Measurements from ENCODE around the gene SPRED3.
"Not testable (repeated sequence)": the region's sequence is repeated elsewhere in the genome, so short reads cannot be mapped to it uniquely, and the experiment has no call there.

The SPRED3 gene

DNA sequence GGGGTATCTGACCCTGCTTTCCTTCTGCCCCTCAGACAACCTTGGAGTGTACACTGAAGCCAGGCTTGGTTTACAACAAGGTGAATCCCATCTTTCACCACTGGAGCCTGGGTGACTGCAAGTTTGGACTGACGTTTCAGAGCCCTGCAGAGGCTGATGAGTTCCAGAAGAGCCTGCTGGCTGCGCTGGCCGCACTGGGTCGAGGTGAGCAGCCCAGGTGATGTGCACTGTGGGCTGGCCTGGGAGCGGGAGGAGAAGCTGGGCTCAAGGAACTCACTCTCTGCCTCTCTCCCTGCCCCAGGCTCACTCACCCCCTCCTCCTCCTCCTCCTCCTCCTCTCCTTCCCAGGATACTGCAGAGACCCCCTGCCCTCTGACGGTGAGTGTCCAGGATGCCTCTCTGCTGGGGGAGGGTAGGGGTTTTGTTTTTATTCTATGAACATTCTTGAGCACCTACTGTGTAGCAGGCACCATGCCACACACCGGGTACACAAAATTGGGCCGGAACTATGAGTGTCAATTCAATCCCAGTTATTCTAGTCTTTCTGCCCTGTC is 3.5 kb downstream of the SPRED3 start:
- no peak for DNase-seq (ENCODE audit: low spot score)

DNA sequence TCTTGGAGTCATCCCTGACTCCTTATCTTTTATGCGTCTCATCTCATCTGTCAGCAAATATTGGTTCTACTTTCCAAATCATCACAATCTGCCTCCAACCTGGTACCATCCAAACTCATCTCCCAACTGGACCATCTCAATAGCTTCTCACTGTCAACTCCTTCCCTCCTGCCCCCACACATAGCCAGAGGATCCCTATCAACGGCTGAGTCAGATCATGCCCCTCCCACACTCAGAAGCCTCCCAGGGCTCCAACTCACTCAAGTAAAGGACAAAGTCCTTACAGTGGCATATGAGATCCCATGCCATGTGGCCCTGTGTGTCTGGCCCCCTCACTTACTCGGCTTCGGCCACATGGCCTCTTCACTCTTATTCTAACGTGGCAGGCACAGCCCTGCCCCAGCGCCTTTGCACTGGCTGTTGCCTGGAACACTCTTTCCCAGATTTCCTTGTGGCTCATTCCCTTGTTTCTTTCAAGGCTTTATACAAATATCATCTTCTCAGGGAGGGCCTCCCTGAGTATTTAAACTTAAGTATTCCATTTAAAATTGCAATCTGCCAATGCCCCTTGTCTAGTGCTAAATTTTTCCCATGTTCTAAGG is 4.3 kb downstream of the SPRED3 start:
- DNase-seq (ENCODE audit: low spot score) = no peak

DNA sequence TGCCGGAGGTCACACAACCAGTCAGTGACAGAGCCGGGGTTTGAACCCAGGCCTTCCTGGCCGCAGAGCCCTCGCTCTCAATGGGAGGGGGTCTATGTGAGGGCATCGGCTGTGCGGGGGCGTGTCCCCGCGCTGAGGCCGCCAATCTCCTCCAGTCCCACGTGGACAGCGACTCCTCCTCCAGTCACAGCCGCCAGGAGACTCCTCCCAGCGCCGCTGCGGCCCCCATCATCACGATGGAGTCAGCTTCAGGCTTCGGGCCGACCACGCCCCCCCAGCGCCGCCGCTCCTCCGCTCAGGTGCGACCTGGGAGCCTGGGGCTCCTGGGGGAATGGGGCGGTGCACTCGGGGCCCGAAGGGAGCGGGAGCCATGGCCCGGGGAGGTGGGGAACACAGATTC is 6.0 kb downstream of the SPRED3 start:
- DNase-seq (ENCODE audit: low spot score) = no peak

DNA sequence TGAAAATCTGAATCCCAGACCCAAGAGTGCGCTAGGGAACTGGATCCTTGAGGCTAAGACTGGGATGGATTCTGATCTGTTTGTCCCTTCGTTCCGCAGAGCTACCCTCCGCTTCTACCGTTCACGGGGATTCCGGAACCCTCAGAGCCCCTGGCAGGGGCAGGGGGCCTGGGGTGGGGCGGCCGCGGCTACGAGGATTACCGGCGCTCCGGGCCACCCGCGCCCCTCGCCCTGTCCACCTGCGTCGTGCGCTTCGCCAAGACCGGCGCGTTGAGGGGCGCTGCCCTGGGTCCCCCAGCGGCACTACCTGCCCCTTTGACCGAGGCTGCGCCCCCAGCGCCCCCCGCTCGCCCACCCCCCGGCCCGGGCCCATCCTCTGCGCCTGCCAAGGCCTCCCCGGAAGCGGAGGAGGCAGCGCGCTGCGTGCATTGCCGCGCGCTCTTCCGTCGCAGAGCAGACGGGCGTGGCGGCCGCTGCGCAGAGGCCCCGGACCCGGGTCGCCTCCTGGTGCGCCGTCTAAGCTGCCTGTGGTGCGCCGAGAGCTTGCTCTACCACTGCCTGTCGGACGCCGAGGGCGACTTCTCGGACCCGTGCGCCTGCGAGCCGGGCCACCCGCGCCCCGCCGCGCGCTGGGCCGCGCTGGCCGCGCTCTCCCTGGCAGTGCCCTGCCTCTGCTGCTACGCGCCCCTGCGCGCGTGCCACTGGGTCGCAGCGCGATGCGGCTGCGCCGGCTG is 7.1 kb downstream of the SPRED3 start:
- no peak for DNase-seq (ENCODE audit: low spot score)

DNA sequence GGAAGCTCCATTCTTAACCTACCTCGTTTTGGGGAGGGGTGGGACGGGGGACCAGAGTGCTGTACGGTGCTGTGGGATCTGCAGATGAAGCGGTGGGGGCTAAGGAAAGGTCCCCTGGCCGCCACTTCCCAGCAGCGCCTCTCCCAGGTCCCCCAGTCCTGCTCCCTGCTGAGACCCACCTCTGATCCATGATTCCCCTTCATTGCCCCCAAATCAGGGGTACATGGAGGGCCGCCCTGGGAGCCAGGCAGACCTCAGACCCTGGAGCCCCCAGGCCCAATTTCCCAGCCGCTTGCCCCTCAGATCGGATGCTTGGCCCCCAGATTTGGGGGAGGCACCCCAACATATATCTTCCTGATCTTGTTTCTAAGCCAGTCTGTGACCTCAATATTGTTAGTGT is 10.6 kb downstream of the SPRED3 start:
- no peak for DNase-seq (ENCODE audit: low spot score)

DNA sequence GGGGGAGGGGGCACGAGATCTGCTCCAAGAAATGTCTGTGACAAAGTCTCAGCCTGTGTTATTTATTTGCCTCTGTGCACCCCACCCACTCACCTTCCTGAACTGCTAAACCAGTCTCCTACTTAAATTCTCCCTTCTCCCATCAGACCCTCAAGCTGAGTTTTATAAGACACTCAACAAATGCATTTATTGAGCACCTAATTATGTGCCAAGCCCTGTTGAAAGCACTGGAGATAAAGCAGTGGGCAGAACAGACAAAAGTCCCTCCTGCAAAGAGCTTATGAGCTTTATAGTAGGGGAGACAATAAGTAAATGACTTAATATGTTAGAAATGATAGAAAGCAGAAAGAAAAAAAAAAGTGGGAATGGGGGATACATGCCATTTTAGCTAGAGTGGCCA is 11.0 kb downstream of the SPRED3 start:
- DNase-seq (ENCODE audit: low spot score) = no peak

DNA sequence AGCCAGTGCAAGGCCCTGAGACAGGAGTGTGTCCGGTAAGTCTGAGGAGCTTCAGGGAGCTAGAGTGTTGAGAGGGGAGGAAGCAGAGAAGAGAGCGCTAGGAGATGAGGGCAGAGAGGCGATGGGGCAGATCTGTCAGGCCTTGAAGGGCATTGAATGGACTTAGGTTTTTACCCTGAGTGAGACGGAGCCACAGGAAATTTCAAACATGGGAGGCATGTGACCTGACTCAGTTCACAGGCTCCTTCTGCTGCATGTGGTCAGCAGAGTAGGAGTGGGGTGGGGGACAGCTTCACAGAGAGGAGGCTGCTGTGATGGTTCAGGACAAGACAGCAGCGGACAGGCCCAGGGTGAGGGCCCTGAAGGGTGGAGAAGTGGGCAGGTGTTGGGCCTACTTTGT is 11.9 kb downstream of the SPRED3 start:
- no peak for DNase-seq (ENCODE audit: low spot score)

DNA sequence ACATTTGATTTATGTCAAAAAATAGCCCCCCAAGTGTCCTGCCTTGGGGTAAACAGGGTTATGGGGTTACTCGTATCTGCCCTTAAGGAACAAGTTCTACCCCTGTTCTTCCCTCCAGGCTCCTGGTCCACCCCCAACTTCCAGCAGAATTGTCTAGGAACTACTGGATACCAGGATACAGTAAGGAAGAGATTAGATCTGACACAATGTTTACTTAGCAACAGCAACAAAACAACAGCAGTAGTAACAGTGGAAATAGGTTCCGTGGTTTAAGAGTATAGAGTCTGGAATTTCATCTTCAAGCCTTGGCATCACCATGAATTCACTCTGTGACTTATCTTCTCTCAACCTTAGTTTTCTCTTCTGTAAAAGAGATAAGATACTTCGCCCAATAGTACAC is 12.7 kb downstream of the SPRED3 start:
- no peak for DNase-seq (ENCODE audit: low spot score)

DNA sequence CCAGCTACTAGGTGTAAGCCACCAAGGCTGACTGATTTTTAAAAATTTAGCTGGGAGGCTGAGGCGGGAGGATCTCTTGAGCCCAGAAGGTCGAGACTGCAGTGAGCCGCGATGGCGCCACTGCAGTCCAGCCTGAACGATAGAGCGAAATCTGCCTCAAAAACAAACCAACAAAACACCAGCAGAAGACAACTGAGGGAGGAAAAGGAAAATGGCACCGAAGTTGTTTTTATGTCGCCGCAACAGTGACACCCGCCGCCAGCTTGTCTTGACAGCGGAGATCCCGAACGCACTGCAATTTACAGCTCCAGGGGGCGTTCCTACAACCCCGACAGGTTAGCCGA is 14.1 kb downstream of the SPRED3 start:
- no peak for DNase-seq (ENCODE audit: low spot score)

DNA sequence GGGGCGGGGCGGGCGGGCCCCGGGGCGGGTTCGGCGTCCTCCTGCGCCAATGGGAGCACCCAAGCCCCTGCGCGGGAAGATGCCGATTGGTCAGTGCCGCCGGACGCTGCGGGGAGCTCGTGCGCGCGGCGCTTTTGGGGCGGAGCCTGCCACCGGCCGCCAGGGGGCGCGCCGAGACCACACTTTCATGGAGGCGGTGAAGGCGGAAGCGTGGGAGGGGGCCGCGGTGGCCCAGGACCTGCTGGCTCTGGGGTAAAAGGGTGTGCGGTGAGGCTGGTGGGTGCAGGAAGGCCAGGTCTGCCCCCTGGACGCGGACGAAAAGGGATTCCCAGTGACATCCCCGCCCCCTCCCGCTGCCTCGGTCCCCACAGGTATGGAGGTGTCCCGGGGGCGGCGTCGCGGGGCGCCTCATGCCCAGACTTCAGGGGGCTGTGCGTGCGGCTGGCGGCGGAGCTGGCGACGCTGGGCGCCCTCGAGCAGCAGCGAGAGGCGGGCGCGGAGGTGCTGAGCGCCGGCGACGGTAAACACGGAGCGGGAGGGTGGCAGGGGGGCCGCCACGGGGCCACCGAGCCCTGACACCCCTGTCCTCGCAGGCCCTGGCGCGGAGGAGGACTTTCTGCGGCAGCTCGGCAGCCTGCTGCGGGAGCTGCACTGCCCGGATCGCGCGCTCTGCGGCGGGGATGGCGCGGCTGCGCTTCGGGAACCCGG is 14.6 kb downstream of the SPRED3 start, which contains the start of gene FAM98C:
Gene FAM98C, plus strand, starts transcription at position 127 of the 708 bp plus-strand sequence. Its CDS starts 61 bp downstream, at position 188.
- DNase-seq (ENCODE audit: low spot score) = peak; percentile 99

DNA sequence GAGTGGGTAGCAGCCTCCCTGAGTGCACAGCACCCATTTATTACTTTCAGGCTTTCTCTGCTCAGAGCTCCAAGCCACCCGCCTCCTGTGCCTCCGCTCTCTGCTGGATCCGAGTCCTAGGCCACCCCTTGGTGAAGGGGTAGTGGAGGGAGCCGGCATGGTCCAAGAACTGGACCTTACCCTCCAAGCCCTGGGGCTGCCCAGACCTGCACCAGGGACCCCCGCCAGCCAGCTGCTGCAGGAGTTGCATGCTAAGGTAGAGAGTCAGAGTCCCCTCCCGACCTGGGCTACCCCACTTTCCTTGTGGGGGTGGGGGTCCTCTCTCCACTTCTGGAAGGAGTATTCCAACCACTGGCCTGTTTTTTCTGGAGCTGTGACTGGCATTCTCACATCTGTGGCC is 16.4 kb downstream of the SPRED3 start:
- DNase-seq (ENCODE audit: low spot score) = no peak

DNA sequence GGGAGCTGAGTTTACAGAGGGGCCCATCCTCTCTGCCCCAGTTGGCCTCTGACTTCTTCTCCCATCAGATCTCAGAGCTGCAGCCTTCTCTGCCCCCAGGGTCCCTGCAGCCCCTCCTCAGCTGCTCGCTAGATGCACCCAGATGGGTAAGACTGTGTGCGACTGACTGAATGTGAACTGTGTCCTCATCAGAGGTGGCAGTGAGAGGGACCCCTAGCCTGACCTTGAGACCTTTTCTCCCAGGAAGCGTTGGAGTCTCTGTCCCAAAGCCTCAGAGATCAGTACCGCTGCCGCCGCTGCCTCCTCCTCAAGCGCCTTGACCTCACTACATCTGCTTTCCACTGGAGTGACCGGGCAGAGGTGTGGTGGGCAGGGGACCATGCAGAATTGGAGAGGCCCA is 16.8 kb downstream of the SPRED3 start:
- DNase-seq (ENCODE audit: low spot score) = no peak

DNA sequence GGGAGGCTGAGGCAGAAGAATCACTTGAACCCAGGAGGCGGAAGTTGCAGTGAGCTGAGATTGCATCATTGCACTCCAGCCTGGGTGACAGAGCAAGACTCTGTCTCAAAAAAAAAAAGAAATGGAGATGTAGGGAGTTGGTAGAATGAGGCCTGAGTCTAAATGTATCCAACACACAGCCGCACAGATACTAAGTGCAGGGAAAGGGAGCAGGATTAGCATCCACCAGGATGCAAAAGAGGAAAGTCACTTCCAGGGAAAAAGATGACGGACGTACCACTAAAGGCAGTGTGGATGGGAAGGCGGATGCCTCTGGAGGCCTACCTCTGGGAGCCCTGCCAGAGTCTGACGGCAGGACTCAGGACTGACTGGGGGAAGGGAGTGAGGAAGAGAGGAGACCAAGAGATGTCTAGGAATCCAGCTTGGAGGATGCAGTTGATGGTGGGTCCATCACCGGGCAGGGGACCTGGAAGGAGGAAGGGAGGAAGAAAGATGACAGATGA is 21.2 kb downstream of the SPRED3 start:
- no peak for DNase-seq (ENCODE audit: low spot score)

DNA sequence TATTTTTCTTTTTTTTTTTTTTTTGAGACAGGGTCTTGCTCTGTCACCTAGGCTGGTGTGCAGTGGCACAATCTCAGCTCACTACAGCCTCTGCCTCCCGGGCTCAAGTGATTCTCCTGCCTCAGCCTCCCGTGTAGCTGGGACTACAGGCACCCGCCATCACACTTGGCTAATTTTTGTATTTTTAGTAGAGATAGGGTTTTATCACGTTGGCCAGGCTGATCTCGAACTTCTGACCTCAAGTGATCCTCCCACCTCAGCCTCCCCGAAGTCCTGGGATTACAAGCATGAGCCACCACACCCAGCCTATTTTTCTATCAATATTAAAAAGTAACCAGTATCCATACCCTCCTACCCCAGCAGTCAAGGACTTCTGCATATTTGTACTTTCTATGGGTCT is 21.9 kb downstream of the SPRED3 start:
- not testable (repeated sequence) for DNase-seq (ENCODE audit: low spot score)

DNA sequence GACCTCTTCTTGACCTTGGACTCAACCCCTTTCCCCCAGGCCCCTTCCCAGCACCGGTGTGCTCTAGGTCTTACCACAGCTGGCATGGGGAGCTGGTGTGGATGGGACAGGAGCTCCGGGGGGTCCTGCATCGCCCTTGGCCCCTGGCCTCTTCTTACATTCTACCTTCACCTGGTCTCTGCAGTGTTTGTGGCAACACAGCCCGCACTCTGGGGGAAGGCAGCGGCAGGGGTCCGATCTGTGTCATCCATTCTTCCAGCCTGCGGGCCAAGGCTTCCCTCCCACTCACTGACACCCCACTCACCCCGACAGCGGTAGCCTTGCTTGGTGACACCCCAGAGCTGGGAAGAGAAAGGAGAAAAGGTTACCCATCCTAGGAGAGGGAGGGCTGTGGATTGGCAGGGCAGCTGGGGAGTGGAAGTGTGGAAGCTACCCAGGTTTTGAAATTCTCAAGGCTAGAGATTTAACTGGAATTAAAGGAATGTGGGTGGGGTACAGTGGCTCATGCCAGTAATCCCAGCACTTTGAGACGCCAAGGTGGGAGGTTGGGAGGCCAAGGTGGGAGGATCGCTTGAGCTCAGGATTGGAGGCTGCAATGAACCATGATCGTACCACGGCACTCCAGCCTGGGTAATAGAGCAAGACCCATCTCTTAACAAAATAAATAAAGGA is 22.7 kb downstream of the SPRED3 start:
- no peak for DNase-seq (ENCODE audit: low spot score)

DNA sequence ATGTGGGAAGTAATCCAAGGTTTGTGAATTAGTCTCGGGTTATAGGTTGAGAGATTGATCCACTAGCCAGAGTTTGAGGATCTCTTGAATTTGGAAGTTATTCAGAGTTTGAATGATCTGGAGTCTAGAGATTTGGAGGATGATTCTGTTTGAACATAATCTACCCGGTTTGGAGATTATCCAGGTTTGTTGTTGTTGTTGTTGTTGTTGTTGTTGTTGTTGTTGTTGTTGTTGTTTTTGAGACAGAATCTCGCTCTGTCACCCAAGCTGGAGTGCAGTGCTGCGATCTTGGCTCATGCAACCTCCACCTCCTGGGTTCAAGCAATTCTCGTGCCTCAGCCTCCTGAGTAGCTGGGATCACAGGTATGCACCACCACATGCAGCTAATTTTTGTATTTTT is 23.4 kb downstream of the SPRED3 start:
- not testable (repeated sequence) for DNase-seq (ENCODE audit: low spot score)

DNA sequence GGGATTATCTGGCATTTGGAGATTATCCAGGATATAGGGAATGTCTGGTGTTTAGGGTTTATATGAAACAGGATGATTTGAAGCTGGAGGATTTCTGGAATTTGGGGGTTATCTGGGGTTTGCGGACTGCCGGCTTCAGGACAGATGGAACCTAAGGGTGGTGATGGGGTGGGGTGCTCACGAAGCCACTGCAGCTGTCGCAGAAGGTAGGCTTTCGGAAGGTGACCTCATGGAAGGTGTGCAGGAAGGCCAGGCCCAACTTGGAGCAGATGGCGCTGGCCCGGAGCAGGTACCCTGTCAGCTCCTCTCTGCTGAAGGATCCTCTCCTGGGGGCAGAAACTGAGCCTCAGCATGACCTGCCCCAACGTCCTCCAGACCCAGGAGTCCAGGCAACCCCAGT is 24.0 kb downstream of the SPRED3 start:
- no peak for DNase-seq (ENCODE audit: low spot score)

DNA sequence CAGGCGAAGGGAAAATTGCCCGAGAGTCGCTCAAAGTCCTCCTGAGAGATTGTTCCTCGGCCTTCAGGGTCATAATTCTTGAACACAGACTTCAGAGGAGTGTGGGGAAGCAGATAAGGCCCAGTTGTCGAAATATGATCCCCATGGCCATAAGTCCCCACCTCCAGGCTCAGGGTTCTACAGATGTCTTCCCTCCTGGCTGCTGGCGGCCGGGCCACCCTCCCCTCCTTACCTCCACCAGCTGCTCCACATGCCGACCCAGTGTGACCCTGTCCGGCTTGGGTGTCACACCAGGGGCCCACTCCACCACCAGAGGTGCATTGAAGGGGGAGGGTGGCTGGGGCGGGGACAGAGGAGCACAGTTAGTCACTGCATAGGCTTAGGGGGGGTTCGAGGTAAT is 24.5 kb downstream of the SPRED3 start:
- no peak for DNase-seq (ENCODE audit: low spot score)

DNA sequence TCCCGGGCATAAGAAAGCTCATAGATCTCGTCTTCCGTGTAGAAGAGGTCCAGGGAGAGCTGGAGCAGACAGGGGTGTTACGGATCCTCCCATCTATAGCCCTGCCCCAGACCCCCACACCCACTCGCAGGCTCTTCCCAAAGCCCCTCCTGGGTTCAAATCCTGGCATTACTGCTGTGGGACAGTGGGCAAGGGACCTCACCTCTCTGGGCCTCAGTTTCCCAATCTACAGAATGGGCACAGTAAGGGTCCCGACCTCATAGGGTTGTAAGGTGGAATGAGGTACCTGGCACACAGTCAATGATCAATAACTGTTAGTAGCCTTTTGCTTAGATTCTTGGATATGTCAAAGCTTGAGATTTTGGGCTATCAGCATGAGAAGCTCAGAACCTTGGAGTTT is 24.9 kb downstream of the SPRED3 start:
- DNase-seq (ENCODE audit: low spot score) = no peak

DNA sequence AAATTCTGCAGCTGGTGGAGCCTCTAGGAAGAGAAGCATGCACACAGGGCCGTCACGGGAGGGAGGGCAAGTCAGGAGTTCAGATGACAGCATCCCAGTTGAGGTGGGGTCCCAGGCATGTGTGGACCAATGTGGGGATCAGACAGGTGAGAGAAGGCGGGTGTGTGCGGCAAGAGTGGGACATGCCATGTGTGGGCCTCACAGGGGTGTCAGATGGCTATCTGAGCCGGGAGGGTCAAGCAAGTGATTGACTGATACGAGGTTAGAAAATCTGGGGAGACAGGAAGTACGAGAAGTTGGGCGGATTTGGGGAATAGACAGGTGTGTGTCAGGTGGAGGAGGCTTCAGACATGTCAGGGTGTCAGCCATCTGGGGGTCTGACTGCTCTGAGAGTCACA is 28.6 kb downstream of the SPRED3 start:
- no peak for DNase-seq (ENCODE audit: low spot score)

DNA sequence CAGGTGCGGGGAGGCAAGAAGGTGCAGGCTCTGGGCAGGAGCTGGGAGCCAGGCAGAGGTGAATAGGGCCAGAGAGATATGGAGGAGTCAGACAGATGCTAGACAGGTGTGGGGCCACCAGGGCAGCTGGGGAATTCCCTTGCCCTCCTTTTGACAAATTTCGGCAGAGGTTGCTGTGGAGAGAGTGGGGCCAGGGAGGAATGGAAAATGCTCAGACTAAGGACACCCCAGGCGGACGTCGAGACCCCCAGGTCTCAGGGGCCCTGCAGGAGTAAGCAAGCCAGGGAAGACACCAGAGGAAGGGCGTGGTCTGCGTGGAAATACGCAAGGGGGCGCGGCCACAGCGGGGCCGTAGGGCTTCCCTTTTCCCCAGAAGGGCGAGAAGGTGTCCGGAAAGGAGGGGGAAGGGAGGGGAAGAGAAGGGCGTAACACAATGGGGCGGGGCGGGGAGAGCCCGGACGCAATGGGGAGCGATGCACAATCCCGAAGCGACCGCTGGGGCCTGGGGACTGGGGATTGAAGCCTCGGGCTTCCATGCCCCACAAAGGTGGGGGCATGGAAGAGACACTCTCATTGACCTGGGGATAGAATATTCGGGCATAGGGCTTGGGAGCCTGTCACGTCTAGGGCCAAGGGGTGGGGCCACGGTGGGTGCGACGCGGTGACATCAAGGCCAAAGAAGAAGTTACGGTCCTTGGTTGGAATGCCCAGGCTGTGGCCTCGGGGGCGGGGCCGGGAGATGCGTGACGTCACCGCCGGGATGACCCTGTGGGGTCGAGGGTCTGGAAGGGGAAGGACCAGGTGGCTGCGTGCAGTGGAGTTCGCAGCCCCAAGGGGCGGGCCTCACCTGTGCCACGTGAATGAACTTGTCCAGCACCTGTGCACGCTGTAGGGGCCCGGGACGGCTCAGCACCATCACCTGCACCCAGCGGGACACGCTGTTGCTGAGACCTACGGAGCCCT is 29.3 kb downstream of the SPRED3 start:
- peak; percentile 34 for DNase-seq (ENCODE audit: low spot score)

Measured in COLO829 (cell line).